SK-N-MC (cell line): ENCODE results near the gene LCE6A.

ENCODE experiments used
- DNase-seq: peaks from one replicate; pipeline ENCODE4 v3.0.0-alpha.2; 2011; ENCODE audit warnings: low read depth, low spot score
- H3K27ac ChIP-seq: fragments of 200-600 bp; sonication (generic); 2 replicates; pipeline ENCODE4 v1.5.1; 2016; ENCODE audit warnings: mixed run types
- H3K36me3 ChIP-seq: fragments of 200-600 bp; sonication (generic); 2 replicates; pipeline ENCODE4 v1.6.1; 2017; ENCODE audit warnings: antibody characterized with exemption, low read length, mixed read lengths; ENCODE audit not compliant: insufficient read depth
- H3K4me3 ChIP-seq: fragments of 200-600 bp; sonication (generic); 2 replicates; pipeline ENCODE4 v1.5.1; 2016
- H3K9ac ChIP-seq: fragments of 200-600 bp; sonication (generic); 2 replicates; pipeline ENCODE4 v1.8.0; 2017; ENCODE audit warnings: mixed run types, mixed read lengths; ENCODE audit not compliant: insufficient read length
- H3K9me3 ChIP-seq: fragments of 200-600 bp; sonication (generic); 2 replicates; pipeline ENCODE4 v1.6.1; 2017; ENCODE audit warnings: low read depth, mild to moderate bottlenecking, antibody characterized with exemption, low read length, moderate library complexity, mixed read lengths
- EZH2 ChIP-seq: fragments of 200-600 bp; sonication (generic); IDR thresholded peaks from one replicate; pipeline ENCODE4 v1.6.1; 2017; ENCODE audit warnings: antibody characterized with exemption
- FOXP2 ChIP-seq: optimal IDR thresholded peaks from 2 replicates; pipeline ENCODE3; 2011; ENCODE audit warnings: mild to moderate bottlenecking, moderate library complexity; ENCODE audit not compliant: insufficient read depth; ENCODE audit errors: extremely low read length, control extremely low read depth
- POLR2AphosphoS5 ChIP-seq: IDR thresholded peaks from 2 replicates; pipeline ENCODE4 v1.6.1; 2012; ENCODE audit warnings: mild to moderate bottlenecking, low read depth, low read length, borderline replicate concordance

The LCE6A gene, protein sequence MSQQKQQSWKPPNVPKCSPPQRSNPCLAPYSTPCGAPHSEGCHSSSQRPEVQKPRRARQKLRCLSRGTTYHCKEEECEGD

DNA sequence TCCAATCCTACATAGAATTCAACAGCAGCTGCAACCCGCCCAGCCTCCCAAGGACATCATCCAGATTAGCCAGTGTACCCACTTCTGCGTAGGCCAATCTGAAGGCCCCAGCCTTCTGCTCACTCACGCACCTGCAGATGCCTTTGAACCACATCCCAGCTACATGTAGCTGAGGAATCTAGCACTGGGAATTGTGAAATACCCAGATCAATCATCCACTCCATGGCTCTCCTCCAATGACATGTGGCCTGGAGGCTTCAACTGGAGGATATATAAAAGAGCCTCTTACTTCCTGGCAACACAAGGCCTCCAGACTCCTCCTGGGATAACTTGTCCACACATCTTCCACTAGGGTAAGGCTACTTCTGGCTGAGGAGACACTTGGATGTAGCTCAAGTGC lies at the start of gene LCE6A:
Gene LCE6A (plus strand): TSS at position 301 of the 400 bp plus-strand sequence. CDS start 665 bp downstream, outside the sequence.
- TF ChIP-seq FOXP2: no peak
- TF ChIP-seq POLR2AphosphoS5: no peak
- TF ChIP-seq EZH2: no peak
- Histone ChIP-seq H3K9me3 (no peaks in the 10 kb centered on the region), H3K27ac (no peak within 1 kb of the TSS), H3K4me3 (no peak within 1 kb of the TSS), H3K9ac (no peak within 1 kb of the TSS), H3K36me3 (no peaks in the 10 kb centered on the region)
- no peak for DNase-seq

DNA sequence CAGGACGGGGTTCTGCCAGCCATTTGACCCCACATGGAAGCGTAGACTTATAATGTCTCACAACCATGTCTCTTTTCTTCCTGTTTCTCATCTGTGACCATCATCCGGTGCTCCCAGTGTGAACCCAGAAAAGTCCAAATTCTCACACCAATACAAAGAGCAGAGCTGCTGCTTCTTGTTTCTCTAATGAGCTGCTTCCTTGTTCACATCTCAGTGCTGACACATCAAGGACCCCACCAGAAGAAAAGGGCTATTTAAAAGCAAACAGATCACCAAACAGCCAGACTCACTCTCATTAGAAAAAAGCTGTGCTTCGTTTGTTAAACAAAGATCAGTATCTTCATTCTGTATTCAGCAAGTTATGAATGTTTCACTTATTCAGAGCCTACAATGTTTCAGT lies 47.0 kb upstream of the LCE6A start:
- no peak overlapping the region for H3K4me3 ChIP-seq
- H3K9ac ChIP-seq: no peak overlapping the region
- H3K27ac ChIP-seq: no peak overlapping the region

DNA sequence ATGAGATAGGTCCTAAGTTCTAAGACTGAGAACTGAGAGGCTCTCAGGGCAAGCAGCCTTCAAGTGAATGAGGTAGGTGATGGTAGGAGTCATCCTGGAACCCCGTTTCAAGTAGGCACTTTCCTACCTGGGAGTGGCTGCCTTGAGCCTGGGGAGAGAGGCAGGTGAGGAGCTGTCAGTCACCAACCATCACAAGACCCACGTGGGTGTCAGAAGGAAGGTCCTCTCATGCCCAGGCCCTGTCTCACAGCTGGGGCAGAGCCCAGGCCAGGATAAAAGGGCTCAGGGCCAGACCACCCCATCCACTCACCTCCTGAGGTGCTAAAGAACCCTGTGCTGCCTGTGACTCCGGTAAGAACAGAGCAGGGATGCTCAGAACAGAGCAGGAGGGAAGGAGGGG lies 46.2 kb upstream of the LCE6A start, which contains the start of gene LCE1D:
Gene LCE1D (plus strand): TSS at position 301 of the 400 bp plus-strand sequence. CDS start 1,074 bp downstream, outside the sequence.
- Histone ChIP-seq H3K4me3 (no peak within 1 kb of the TSS), H3K27ac (no peak within 1 kb of the TSS), H3K36me3 (no peaks in the 10 kb centered on the region), H3K9me3 (no peaks in the 10 kb centered on the region), H3K9ac (no peak within 1 kb of the TSS)
- TF ChIP-seq FOXP2: no peak
- TF ChIP-seq POLR2AphosphoS5: no peak
- no peak for TF ChIP-seq EZH2
- no peak for DNase-seq

More for the DNA sequence above, 47.0 kb upstream of the LCE6A start:
- no peaks in the 10 kb centered on the region for H3K9me3 ChIP-seq
- no peak for DNase-seq
- no peaks in the 10 kb centered on the region for H3K36me3 ChIP-seq
- no peak for TF ChIP-seq EZH2
- no peak for TF ChIP-seq FOXP2
- no peak for TF ChIP-seq POLR2AphosphoS5

DNA sequence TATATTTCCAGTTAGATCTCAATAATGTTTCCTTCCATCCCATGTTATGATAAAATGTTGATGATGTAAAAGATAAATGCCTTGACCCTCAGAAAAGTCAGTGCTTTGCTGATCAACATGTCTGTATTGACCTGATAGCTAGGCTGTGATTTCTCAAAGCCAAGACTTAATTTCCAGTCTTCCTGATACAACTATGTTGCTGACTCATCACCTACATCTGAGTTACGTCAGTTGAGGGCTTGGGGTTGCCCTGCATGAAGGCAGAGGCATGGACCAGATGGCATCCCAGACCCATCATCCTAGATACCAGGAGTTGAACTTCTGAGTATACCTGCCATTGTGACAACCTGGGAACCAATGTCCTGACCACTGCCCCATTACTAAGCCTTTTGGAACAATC lies 41.3 kb upstream of the LCE6A start:
- no peak for TF ChIP-seq FOXP2
- TF ChIP-seq EZH2: no peak
- no peak for TF ChIP-seq POLR2AphosphoS5
- DNase-seq: no peak
- Histone ChIP-seq H3K27ac (no peak overlapping the region), H3K36me3 (no peaks in the 10 kb centered on the region), H3K9ac (no peak overlapping the region), H3K9me3 (no peaks in the 10 kb centered on the region), H3K4me3 (no peak overlapping the region)

DNA sequence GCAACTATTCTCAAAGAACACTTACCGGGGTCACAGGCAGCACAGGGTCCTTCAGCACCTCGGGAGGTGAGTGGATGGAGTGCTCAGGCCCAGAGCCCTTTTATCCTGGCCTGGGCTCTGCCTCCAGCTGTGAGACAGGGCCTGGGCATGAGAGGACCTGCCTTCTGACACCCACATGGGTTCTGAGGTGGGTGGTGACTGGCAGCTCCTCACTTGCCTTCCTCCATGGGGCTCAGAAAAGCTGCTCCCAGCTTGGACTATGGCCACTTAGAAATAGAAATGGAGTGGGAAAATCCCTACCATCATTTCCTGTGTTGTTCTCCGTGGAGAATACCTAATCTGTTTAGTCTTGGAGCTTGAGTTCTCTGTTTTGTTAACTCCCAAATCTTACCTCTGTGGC lies 36.1 kb upstream of the LCE6A start, which contains the start of gene LCE1C:
Gene LCE1C (minus strand): TSS at position 76 of the 400 bp plus-strand sequence. CDS start 1,173 bp downstream, outside the sequence.
- no peak for DNase-seq
- no peaks in the 10 kb centered on the region for H3K9me3 ChIP-seq
- no peak within 1 kb of the TSS for H3K9ac ChIP-seq
- H3K4me3 ChIP-seq: no peak within 1 kb of the TSS
- no peak within 1 kb of the TSS for H3K27ac ChIP-seq
- no peaks in the 10 kb centered on the region for H3K36me3 ChIP-seq
- no peak for TF ChIP-seq FOXP2
- TF ChIP-seq EZH2: no peak
- no peak for TF ChIP-seq POLR2AphosphoS5

DNA sequence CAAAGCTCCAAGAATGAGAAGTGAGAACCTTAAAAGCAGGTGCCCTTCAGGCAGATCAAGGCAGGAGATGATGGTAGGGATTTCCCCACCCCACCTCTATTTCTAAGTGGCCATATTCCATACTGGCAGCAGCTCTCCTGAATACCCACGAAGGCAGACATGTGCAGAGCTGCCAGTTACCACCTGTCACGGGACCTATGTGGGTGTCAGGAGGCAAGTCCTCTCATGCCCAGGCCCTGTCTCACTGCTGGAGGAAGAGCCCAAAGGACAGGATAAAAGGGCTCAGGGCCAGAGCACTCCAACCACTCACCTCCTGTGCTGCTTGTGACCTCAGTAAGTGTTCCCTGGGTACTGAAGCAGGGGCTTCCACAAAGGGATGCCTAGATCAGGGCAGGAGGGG lies 31.6 kb upstream of the LCE6A start:
- Histone ChIP-seq H3K27ac (no peak overlapping the region), H3K4me3 (no peak overlapping the region), H3K9me3 (no peaks in the 10 kb centered on the region), H3K36me3 (no peaks in the 10 kb centered on the region), H3K9ac (no peak overlapping the region)
- no peak for TF ChIP-seq EZH2
- no peak for TF ChIP-seq POLR2AphosphoS5
- no peak for TF ChIP-seq FOXP2
- DNase-seq: no peak

DNA sequence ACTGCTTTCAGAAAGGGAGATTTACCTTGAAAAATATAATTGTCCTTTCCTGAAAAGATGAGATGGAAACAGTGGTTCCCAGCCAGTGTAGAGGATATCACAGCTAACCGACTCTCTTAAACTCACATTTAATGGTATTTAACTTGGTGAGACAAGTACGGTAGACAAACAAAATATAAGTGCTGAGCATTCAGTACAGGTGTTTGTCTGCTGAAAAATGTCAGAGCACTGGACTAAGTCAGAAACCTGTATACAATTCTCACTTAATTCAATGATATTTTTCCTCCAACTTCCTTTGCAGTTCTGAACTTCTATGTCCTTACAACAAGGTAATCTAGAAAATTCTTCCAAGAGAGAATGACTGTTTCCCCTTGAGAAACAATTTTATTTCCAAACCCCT lies 31.0 kb upstream of the LCE6A start, which contains the start of gene LCE1B:
Gene LCE1B (plus strand): TSS at position 301 of the 400 bp plus-strand sequence. CDS start 476 bp downstream, outside the sequence.
- DNase-seq: no peak
- TF ChIP-seq FOXP2 (no peak), POLR2AphosphoS5 (no peak)
- Histone ChIP-seq H3K36me3 (no peaks in the 10 kb centered on the region), H3K9ac (no peak within 1 kb of the TSS), H3K4me3 (no peak within 1 kb of the TSS), H3K27ac (no peak within 1 kb of the TSS), H3K9me3 (no peaks in the 10 kb centered on the region)

DNA sequence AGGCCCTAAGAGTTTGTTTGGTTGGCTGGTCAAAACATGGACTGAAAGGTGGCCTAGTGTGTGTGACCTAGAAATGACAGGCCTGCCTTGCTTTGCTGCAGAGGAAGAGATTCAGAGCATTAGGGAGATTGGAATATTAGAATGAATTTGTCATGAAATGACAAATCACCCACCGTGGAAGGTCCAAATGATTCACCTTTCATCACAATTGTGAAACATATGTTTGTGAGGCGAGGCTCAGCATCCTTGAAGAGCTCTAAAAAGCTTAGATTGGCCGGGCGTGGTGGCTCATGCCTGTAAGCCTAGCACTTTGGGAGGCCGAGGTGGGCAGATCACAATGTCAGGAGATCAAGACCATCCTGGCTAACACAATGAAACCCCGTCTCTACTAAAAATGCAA lies 25.3 kb upstream of the LCE6A start:
- no peaks in the 10 kb centered on the region for H3K36me3 ChIP-seq
- no peak for DNase-seq
- no peak overlapping the region for H3K4me3 ChIP-seq
- no peaks in the 10 kb centered on the region for H3K9me3 ChIP-seq
- TF ChIP-seq POLR2AphosphoS5: no peak
- no peak for TF ChIP-seq EZH2
- no peak for TF ChIP-seq FOXP2
- H3K27ac ChIP-seq: no peak overlapping the region
- no peak overlapping the region for H3K9ac ChIP-seq

DNA sequence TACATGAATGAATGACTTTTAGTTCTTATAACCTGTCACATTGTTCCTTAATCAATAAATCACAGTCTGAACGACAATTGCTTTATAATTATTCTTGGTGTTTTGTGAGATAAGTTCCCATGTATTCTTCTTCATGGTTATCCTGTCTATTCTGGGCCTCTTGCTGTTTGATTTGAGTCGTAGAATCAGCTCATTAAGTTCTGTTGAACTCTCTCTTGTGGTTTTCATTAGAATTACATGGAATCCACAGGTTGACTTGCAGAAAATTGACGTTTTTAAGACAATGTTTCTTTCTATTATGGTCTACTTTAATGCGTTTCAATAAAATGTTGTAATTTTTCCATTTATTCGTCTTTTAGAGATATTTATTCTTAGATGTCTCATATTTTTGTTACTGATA lies 19.4 kb upstream of the LCE6A start:
- H3K9ac ChIP-seq: no peak overlapping the region
- TF ChIP-seq FOXP2 (no peak), EZH2 (no peak), POLR2AphosphoS5 (no peak)

More for the DNA sequence above, 19.4 kb upstream of the LCE6A start:
- DNase-seq: no peak
- Histone ChIP-seq H3K36me3 (no peaks in the 10 kb centered on the region), H3K27ac (no peak overlapping the region), H3K9me3 (no peaks in the 10 kb centered on the region), H3K4me3 (no peak overlapping the region)
